ENCODE results near the gene SEMA3B. TPM values are rescaled to one million over a fixed set of nuclear protein-coding genes. Genes with fewer than 3 reads are reported as not detected.
A peak's percentile ranks its signal among the peaks of the same experiment; 100 is the strongest.

The SEMA3B gene
- total and polyA plus RNA-seq, 9 of the 15 experiments (the other 6 are each of a cell fraction or from before 2014, with no cell fraction given): 0.03 to 1.8 (median 0.55) TPM; not detected in 1

DNA sequence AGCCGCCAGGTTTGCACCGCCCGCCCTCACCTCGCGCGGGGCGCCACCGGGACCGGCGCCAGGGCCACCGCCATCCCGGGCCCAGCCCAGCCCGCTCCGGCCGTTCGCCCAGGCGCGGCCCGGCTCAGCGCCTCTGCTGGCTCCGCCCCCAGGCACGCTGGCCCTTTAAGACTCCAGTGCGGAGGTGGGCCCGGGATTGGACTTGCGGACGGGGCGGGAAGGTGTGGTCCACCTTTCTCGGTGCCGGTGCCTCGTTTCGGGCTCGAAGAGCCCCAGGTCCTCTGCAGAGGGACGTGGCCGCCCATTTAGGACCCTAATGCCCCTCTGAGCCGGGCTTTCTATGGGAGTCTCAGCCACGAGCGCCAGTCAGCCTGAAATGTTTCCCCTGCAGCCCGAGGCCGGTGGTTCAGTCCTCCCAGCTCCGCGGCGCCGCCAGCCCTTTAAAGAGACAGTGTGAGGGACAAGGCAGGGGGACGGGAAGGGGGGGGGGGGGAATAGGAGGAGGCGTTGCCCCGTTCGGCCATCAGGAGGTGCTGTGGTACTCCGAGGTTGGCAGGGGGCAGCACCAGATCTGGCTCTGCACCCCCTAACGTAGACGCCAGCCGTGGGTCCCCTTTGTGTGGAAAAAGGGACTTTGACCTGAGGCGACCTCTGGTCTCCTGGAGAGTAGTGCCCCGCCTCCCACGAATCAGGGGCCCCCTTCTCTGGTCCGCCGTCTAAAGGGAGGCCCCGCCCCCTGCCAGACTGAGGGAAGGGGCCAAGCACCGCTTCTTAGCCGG lies 52.6 kb downstream of the SEMA3B start:
- H3K4me3 ChIP-seq: peak overlapping the region; percentile 81
- ATAC-seq (peak; percentile 90), FAIRE-seq (peak; percentile 71), DNase-seq (ENCODE audit: extremely low read depth in 1 of 4, low spot score in 3 of 4) (peak; percentile 68 to 90 (median 78))
- H3K79me2 ChIP-seq (ENCODE audit: control insufficient read depth, insufficient read depth, low read length): peaks cover 22% of the 10 kb centered on the region
- H3K9me3 ChIP-seq (replicated peaks; ENCODE audit: control insufficient read depth, insufficient read depth, low read depth, low read length): no peaks in the 10 kb centered on the region
- peak overlapping the region; percentile 90 for H3K4me2 ChIP-seq (ENCODE audit: insufficient read depth, low read length)
- no peaks in the 10 kb centered on the region for H3K27me3 ChIP-seq (ENCODE audit: control insufficient read depth in 2 of 2, insufficient read depth in 2 of 2, low read length in 2 of 2)
- peaks cover 43% of the 10 kb centered on the region; the same call in 2 of the 3 replicates for H3K36me3 ChIP-seq (ENCODE audit: control insufficient read depth, insufficient read depth, low read length)
- WGBS (ENCODE audit: insufficient coverage, low coverage, missing lambda C conversion rate): under 1% methylated on average over 33 of the region's 59 CpGs
- in situ Hi-C loops (cut with MboI): no loop called here
- intact Hi-C loops (cut with micrococcal nuclease): no loop called here
- ChIA-PET POLR2A (interaction anchor here (1.0 kb wide), 1 partner anchor 18 kb away, joined by 4 read pairs; the partner anchor contains the start of gene HYAL1), CTCF (ENCODE audit: low intra/inter-chr PET ratio) (no interaction called here)
- H3K27ac ChIP-seq (ENCODE audit: extremely low read depth, low read depth, low read length): peak overlapping the region; percentile 100
- H2AFZ ChIP-seq (ENCODE audit: low read depth, low read length): peak overlapping the region; percentile 99
- no peaks in the 10 kb centered on the region for H3K9me1 ChIP-seq (ENCODE audit: control insufficient read depth, insufficient read depth, low read length)
- H3K9ac ChIP-seq (ENCODE audit: insufficient read depth in 1 of 2, low read depth in 2 of 2, low read length in 2 of 2): peak overlapping the region; percentile 98
- no peaks in the 10 kb centered on the region for H4K20me1 ChIP-seq (replicated peaks; ENCODE audit: control insufficient read depth, insufficient read depth, low read length)
- H3K4me1 ChIP-seq (replicated peaks in 1 of 2; ENCODE audit: control insufficient read depth in 2 of 2, insufficient read depth in 2 of 2, low read length in 2 of 2): peaks cover 33 to 75% of the 10 kb centered on the region in 2 experiments
- no TSS peak for BruUV-seq (replicated peaks)
- TF ChIP-seq ATF1 (CRISPR knock-in tag; IDR thresholded peaks at IDR 0.05) (no peak), ATF1 (tag; IDR thresholded peaks at IDR 0.05) (0 out of 2 replicates have a peak, but pooled peaks have one; percentile 32), FIP1L1 (IDR thresholded peaks at IDR 0.05; ENCODE audit: low read depth, low read length, poor library complexity, severe bottlenecking) (peak; percentile 22), EP300 (IDR thresholded peaks at IDR 0.05; ENCODE audit: low read length) (0 out of 2 replicates have a peak, but pooled peaks have one; percentile 24), GTF2E2 (tag; IDR thresholded peaks at IDR 0.05) (no peak), SMAD1 (IDR thresholded peaks at IDR 0.05; ENCODE audit: low read depth, low read length, partially characterized antibody) (peak; percentile 30), NR2C2 (CRISPR knock-in tag; IDR thresholded peaks at IDR 0.05) (no peak), NR2C2 (tag; IDR thresholded peaks at IDR 0.05) (peak; percentile 29; the same call in 1 of the 2 replicates), ZNF57 (CRISPR knock-in tag; IDR thresholded peaks at IDR 0.05) (no peak), CTBP1 (IDR thresholded peaks at IDR 0.05; ENCODE audit: borderline replicate concordance) (peak; percentile 83; the same call in 1 of the 2 replicates), MAFF (IDR thresholded peaks at IDR 0.05; ENCODE audit: low read length) (peak; percentile 29; the same call in 1 of the 2 replicates), PHB (CRISPR knock-in tag; IDR thresholded peaks at IDR 0.05) (no peak), ERF (CRISPR knock-in tag; IDR thresholded peaks at IDR 0.05) (no peak), NONO (IDR thresholded peaks at IDR 0.05; ENCODE audit: low read depth in 2 of 2, low read length in 1 of 2) (peak in 1 of 2 experiments; percentile 99; a peak in 2 of 4 replicates), THRAP3 (IDR thresholded peaks at IDR 0.05; ENCODE audit: borderline replicate concordance) (no peak), CCNT2 (IDR thresholded peaks at IDR 0.05; ENCODE audit: borderline replicate concordance, extremely low read depth, insufficient read length, low read depth, low read length) (peak; percentile 74), TRIM28 (IDR thresholded peaks at IDR 0.05) (no peak)
- TF ChIP-seq, protein P1, sequence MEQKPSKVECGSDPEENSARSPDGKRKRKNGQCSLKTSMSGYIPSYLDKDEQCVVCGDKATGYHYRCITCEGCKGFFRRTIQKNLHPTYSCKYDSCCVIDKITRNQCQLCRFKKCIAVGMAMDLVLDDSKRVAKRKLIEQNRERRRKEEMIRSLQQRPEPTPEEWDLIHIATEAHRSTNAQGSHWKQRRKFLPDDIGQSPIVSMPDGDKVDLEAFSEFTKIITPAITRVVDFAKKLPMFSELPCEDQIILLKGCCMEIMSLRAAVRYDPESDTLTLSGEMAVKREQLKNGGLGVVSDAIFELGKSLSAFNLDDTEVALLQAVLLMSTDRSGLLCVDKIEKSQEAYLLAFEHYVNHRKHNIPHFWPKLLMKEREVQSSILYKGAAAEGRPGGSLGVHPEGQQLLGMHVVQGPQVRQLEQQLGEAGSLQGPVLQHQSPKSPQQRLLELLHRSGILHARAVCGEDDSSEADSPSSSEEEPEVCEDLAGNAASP (IDR thresholded peaks at IDR 0.05): no peak
- TF ChIP-seq, protein P2, sequence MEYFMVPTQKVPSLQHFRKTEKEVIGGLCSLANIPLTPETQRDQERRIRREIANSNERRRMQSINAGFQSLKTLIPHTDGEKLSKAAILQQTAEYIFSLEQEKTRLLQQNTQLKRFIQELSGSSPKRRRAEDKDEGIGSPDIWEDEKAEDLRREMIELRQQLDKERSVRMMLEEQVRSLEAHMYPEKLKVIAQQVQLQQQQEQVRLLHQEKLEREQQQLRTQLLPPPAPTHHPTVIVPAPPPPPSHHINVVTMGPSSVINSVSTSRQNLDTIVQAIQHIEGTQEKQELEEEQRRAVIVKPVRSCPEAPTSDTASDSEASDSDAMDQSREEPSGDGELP (CRISPR knock-in tag; IDR thresholded peaks at IDR 0.05; ENCODE audit: borderline replicate concordance): 0 out of 2 replicates have a peak, but pooled peaks have one; percentile 29
